NCI-H146 (cell line): ENCODE measurements around the gene BAD.

Source experiments
- DNase-seq: peaks from one replicate; lab custom pipeline; 2025; lab: John Stamatoyannopoulos, UW

BAD gene

DNA sequence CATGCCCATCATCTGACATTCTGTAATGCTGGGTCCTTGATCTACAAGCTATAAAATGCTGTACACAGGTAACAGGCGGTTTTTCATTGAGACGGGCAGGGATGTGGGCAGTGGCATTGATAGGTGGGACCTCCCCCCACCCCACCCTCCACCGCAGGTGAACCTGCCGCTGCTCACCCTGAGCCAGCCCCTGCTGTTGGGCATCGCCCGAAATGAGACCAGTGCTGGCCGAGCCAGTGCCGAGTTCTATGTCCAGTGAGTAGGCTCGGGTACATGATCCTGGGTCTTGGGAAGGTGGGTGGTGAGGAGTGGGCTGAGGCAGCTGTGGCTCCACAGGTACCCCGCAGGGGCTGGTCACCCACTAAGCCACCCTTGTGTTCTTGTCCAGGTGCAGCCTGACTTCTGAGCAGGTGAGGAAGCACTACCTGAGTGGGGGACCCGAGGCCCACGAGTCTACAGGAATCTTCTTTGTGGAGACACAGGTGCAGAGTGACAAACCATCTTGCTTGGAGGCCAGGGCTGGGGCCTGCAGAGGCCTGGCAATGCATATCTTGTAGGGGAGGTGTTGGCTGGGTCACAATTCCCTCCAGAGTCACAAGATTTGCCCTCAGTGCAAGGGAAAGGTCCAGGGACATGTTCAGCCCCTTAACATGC is 55.2 kb downstream of the BAD start:
- no peak for DNase-seq

DNA sequence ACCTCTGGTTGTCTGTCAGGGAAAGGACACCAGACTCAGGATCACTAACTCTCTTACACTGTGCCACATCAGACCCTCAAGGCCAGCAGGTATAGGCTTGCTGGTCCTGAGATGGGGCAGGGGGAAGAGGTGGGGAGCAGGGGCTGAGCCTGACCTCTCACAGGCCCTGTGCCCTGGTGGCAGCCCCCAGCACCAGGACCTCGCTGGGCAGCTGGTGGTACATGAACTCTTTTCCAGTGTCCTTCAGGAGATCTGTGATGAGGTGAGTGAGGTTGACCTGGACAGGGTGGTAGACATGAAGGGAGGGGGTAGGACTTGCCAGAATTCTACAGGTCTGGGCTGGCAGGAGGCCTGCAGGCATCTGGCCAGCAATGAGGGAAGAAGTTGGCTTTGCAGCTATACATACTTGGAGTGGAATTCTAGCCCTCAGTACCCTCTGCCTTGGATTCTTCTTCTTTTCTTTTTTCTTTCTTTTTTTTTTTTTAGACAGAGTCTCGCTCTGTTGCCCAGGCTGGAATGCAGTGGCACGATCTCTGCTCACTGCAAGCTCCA is 57.0 kb downstream of the BAD start:
- DNase-seq, result no peak

DNA sequence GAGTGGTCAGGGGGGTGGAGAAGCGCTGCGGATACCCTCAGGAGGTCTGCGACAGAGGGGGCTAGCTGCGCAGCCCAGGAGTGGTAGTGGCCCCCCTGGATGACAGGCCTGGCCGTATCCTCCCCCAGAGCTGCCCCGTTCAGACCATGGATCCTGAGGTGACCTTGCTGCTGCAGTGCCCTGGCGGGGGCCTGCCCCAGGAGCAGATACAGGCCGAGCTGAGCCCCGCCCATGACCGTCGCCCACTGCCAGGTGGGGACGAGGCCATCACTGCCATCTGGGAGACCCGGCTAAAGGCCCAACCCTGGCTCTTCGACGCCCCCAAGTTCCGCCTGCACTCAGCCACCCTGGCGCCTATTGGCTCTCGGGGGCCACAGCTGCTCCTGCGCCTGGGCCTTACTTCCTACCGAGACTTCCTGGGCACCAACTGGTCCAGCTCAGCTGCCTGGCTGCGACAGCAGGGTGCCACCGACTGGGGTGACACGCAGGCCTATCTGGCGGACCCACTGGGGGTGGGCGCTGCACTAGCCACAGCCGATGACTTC is 57.9 kb downstream of the BAD start:
- peak; percentile 72 for DNase-seq

DNA sequence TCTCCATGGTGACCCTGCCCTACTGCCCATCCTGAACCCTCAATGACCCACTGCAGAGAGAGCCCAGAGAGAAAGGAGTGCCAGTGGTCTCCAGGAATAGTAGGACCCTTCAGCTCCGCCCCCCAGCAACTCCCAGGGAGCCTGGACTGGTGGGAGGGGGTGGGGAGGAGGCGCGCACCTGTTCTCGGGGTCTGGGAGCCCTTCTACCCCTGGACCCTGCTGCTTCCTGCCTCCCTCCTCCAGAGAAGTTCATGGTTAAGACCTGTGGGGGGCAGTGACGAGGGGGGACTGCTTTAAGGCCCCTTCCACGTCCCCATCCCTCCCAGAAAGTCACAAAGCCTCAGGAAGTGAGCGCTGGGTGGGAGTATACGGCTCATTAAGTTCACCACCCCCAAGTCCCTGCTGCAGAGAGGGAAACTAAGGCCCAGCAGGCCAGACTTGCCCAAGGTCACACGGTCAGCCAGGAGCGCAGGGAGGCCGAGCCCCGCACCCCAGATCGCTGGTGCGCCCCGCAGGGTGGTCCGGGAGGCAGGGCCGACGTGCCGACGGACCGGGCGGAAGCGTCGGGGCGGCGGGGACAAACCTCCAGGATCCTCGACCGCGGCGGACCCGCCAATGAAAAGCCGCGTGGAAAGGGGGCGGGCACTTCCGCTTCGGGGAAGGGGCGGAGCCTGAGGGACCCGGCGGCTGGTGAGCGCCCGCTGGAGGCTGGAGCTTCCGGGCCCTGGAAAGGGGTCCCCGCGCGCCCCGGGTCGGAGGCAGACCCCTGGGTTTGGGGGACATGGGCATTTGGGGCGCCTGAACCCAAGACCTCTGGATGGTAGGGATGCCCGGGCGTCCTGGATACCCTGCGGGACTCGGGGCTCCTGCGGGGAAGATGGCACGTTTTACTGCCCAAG is 58.6 kb downstream of the BAD start, which contains the start of the genes NUDT22 and TRPT1:
NUDT22 (plus strand) TSS at position 667 of the 899 bp plus-strand sequence. CDS start 379 bp downstream, outside the sequence.
TRPT1 (minus strand) TSS at position 579 of the 899 bp plus-strand sequence; CDS start at position 253, 326 bp downstream.
- peak; percentile 84 for DNase-seq

DNA sequence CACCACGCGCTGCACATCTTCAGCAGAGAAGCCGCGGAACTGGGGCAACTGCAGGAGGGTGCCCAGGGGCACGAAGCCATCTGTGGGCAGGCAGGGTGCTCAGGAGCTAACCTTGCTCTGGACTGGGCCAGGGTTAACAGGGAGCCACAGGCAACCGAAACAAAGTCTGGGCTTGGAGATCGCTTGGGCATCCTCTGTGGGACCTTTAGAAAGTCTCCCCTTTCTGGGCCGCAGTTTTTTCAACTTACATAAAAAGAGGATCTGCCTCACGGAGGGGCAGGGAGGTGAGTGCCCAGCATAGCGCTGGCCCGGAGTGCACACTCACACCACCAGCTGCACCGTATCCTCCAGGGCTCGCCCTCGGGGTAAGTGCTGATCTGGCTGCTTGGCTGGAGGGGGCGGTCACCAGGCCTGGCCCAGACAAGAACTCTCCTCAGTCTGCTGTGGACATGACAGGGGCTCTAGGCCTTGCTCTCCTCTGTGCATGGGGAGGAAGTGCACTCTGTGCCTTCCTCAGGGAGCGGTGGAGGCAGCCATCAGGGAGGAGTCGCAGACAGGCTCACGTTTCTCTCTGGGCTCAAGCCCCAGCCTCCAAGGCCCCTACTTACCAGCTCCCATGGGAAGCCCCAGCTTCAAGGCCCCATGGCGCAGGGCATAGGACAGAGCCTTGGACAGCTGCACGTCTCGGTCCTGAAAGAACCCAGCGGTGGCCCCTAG is 59.4 kb downstream of the BAD start:
- DNase-seq, result no peak

DNA sequence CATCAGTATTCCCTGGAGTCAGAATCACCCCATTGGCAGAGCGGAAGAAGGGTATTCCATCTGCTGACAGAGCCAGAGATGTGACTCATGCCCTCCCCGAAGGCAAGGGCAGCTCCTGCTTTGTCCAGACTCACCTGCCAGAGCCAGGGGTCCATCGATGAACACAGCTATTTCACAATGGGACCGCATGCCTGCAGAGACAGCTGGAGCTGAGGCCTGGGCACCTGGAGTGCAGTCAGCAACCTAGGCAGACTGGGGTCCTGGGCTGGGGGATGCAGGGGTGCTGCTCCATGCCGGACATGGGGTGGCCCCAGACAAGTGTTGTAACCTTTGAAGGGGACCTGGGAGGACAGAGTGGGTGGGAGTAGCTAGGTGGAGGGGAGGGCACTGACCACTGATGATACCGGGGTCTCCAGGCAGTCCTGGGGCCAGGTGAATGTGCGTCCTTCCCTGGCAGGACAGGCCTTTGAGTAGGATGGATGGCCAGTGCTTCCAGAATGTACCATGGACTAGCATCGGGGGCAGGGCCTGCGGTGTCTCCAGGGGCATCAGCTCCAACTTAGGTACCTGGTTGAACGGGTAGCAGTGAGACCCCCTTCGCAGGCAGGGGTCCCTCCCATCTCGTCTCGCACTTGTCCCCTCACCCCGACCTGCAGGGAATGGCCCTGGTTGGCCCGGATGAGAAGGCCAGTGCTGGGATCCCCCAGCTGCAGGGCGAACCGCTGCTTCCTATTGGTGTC is 60.1 kb downstream of the BAD start:
- no peak for DNase-seq

DNA sequence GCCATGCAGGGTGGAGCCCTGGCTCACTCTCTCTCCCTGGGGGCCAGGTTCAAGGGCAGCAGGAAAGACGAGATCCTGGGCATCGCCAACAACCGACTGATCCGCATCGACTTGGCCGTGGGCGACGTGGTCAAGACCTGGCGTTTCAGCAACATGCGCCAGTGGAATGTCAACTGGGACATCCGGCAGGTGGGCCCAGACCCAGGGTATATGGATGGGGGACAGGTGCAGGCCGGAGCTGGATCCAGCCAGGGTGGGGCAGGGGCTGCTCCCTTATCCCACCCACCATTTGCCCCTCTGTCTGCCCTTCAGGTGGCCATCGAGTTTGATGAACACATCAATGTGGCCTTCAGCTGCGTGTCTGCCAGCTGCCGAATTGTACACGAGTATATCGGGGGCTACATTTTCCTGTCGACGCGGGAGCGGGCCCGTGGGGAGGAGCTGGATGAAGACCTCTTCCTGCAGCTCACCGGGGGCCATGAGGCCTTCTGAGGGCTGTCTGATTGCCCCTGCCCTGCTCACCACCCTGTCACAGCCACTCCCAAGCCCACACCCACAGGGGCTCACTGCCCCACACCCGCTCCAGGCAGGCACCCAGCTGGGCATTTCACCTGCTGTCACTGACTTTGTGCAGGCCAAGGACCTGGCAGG is 61.3 kb downstream of the BAD start:
- DNase-seq, result no peak

DNA sequence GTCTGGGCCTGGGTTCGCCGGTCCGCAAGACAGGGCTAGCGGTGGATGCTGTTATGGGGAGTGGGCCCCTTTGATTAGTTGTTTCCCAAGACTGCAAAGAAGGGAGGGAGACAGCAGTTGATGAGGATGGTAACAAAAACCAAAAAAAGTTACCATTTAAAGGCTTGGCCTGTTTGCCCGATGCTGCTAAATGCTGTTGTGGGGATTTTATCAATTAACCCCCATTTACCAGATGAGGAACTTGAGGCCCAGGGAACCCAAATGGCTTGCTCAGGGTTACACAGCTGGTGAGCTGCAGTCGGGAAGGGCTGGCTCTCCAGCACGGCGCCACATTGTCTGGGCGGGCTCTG is 61.8 kb downstream of the BAD start:
- no peak for DNase-seq

DNA sequence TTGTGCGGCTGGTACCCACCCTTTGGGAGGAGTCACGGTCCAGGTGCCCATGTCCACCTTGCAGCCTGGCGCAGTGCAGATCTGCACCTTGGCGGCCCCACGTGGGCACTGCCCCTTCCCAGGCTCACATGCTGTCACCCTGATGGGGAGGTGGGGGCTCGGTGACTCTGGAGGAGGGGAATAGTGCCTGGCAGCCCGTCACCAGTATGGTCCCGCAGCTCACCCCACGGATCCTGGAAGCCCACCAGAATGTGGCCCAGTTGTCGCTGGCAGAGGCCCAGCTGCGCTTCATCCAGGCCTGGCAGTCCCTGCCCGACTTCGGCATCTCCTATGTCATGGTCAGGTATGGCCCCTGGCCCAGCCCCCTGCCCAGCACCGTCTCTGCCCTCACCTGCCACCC is 63.7 kb downstream of the BAD start:
- DNase-seq, result no peak

DNA sequence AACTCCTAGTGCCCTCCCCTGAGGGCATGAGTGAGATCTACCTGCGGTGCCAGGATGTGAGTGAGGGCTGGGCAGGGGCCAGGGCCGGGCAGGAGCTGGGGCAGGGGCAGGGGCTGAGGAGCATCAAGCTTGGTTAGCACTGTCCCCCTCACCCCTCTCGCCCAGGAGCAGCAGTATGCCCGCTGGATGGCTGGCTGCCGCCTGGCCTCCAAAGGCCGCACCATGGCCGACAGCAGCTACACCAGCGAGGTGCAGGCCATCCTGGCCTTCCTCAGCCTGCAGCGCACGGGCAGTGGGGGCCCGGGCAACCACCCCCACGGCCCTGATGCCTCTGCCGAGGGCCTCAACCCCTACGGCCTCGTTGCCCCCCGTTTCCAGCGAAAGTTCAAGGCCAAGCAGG is 64.2 kb downstream of the BAD start:
- no peak for DNase-seq
